Activated CD8-positive, alpha-beta memory T cell treated with anti-CD3 and anti-CD28 coated beads, Interleukin-2, amount 50 U/mL, for 4 hours (primary cell): ENCODE measurements around the gene CCR6.
"Not testable (repeated sequence)": the region's sequence is repeated elsewhere in the genome, so short reads cannot be mapped to it uniquely, and the experiment has no call there.

Source experiments
- DNase-seq: peaks from one replicate; pipeline ENCODE4 v3.0.0-alpha.2; 2020

Gene CCR6

DNA sequence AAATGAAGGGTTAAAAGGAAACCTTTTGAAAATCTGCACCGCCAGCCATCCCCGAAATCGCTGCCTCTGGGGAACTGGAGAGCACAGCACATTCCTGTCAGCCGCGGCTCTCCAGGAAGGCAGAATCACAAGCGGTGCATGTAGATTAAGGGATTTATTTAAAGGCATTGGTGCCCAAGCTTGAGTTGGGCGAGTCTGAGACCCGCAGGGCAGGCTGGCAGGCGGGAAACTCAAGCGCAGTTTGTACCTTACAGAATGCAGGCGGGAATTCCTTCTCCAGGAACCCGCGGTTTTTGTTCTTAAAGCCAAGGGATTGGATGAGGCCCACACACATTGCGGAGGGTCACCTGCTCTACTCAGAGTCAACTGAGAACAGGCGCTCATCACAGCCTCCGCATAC is 24.1 kb downstream of the CCR6 start:
- no peak for DNase-seq

DNA sequence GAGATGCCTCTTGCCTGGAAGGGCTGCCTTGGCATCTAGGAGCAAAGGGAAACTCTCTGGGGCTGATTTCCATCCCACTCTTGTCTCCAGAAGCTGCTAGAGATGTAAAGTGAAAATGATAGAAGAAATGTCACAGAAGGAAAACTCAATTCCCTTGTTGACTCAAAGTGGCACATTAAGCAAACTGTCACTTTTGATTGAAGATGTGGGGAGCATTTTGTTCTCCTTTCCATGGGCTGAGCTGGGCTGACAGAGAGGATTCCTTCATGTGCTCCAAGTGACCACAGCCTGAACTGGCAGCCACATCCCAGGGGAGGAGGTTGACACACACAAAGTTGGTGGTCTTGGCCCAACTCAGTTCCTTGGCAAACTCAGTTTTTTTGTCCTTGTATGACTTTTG is 25.1 kb downstream of the CCR6 start:
- DNase-seq: no peak

DNA sequence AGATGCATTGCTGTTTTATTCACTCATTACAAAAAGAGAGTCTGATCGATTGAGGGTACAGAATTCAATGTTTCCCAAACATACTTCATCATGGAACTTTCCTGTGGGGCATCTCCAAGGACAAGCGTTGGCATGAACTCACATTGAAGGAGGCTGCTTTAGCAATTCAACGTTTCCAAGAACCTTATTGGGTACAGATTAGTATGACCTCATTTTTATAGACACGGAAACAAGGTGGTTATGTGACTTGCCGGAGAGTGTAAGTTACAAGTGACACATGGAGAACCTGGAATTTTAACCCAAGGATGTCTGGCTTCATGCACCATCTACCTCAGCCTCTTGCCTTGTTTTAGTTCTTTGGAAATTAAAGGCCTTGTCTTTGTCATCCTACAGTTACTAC is 26.1 kb downstream of the CCR6 start:
- no peak for DNase-seq

DNA sequence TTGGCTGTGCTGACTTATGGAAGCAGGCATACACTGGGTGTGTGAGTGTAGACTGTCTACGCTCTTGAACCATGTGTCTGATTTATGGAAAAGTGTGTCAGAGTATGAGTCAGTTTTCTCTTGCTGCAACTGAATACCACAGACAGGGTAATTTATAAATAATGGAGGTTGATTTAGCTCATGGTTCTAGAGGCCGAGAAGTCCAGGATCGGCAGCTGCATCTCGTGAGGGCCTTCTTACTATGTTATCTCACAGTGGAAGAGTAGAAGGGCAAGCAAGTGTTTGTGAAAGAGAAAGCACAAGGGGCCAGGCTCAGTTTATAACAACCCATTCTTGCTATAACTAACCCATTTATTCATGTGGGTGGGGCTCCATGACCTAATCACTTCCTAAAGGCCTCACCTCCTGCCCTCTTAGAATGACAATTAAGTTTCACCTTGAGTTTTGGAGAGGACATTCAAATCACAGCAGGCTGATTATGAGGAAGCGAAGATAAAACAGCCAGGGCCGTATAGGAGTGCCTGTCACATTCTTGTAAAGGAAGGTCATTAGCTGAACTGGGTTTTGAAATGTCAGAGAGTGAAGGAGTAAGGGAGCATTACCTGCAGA is 28.1 kb downstream of the CCR6 start:
- no peak for DNase-seq

DNA sequence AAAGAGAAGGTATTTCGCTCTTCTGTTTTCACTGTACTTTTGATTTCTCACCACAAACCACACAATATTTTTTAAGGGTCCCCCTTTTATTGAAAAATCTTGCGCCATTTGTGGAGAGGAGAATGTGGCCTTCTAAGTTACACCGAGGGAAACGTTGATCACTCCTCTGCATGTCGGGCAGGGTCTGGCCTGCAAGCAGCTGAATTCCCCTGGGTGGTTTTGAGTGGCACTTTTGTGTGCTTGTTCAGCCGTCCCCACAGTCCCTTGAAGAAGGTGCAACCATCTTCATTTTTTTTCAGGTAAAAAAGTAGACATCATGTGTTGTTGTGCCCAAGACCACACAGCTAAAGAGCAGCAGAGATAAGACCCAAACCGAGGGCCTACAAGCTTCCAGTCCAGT is 28.8 kb downstream of the CCR6 start:
- no peak for DNase-seq

DNA sequence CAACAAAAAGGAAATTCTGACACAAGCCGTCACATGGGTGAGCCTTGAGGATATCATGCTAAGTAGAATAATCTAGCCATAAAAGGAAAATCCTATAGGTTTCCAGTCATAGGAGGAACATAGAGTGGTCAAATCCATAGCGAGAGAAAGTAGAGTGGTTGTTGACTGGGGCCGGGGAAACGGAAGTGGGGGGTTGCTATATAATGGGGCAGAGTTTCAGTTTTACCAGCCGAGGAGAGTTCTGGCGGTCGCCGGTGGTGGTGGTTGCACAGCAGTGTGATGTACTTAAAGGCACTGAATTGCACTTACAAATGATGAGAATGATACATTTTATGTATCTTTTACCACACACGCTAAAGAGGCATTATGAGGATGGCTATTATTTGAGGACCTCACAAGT is 30.0 kb downstream of the CCR6 start:
- DNase-seq: no peak

DNA sequence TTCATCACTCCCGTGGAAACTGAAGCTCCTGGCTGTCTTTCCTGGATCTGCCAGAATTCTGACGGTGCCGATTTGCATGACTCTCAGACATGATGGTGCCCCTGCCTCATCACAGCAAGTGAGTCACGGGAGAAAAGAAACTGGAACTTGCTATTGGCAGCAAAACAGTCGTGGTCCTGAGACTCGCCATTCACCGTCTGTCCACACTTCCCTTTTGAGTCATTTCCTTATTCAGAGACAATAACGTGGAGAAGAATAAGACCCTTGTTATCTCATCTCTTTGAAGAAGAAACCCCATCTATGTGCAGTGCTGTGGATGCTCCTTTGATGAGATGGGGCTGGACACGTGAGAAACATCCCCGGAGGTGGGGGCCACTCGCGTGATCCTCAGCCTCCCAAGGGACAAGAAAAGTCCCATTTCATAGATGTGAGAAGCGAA is 30.6 kb downstream of the CCR6 start:
- DNase-seq: no peak

DNA sequence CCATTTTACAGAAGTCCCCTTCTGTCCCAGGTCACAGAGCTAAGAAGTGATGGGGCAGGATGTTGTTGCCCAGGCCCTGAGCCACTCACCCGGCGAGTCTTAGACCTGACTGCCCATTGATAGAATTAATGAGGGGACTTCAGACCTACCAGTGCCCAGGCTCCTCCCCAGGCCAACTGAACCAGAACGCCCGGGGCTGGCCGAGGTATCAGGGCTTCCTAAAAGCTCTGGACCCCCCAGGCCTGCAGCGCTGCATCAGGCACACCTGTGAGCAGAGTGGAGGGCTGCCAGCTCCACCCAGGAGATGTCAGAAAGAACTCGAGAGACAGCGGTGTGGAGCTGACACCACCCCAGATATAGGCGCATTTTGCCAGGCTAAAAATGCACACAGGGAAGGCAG is 31.4 kb downstream of the CCR6 start:
- no peak for DNase-seq

DNA sequence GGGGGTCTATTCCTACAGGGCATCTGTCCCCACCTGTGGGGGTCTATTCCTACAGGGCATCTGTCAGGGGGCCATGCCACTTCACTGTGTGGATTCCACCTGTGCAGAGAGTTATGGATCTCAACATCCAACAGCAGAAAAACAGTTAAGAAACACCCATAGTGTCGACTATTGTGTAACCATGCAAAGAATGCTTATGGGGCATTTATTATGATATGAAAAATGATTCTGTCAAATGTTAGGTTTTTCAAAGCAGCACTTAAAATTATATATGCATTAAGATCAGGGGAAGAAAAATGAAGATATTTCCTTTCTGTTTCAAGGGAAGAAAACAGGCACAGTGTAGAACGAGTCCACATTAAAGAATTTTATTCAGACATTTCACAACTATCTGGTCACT is 32.0 kb downstream of the CCR6 start:
- no peak for DNase-seq

DNA sequence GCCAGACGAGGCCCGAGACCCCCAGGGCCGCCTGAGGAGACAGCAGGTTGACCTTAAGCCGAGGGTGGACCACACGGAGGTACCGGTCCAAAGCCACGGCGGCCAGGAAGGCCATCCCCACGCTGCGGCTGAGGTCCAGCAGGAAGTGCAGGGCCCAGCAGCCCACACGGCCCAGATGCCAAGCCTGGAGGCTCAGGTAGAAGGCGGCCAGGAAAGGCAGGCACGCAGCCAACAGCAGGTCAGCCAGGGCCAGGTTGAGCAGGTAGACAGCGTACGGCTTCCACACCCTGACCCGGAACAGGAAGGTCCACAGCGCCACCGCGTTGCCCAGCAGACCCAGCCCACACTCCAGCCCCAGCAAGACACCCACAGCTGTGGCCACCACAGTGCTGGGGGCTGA is 34.5 kb downstream of the CCR6 start:
- no peak for DNase-seq

DNA sequence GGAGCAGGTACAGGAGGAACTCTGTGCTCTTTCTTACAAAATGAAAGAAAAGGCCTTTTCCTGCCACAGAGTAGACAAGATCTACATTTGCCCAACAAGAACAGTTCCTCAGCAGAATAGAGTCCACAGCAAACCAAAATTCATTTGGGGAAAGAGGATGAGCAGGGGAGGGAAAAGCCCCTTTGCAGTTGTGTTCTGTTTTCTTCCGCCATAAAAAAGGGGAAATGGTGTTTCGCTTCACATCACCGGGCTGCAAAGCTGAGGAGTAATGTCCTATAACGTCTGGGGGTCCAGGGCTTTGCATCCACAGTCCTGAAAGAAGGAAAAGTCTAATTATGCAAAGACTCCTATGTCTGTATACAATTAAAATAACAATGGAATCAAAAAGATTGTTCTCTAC is 35.0 kb downstream of the CCR6 start, which contains the start of gene GPR31:
Gene GPR31, minus strand, starts transcription at position 118 of the 400 bp plus-strand sequence. CDS start 149 bp downstream, outside the sequence.
- DNase-seq: no peak

DNA sequence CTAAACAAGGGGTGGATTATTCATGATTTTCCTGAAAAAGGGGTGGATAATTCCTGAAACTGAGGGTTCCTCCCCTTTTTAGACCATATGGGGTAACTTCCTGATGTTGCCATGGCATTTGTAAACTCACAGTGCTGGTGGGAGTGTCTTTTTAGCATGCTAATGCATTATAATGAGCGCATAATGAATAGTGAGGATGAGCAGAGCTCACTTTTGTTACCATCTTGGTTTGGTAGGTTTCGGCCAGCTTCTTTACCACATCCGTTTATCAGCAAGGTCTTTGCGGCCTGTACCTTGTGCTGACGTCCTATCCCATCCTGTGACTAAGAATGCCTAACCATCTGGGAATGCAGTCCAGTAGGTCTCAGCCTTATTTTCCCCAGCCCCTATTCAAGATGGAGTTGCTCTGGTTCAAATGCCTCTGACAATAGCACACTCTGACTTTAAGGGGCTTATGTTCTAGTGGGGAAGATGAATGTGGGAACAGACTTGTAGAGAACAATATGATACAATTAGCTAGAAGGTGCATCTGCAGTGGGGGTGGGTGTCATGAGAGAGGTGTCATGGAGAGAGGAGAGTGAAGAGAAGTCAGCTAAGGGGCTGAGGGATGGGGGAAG is 39.1 kb downstream of the CCR6 start:
- no peak for DNase-seq

DNA sequence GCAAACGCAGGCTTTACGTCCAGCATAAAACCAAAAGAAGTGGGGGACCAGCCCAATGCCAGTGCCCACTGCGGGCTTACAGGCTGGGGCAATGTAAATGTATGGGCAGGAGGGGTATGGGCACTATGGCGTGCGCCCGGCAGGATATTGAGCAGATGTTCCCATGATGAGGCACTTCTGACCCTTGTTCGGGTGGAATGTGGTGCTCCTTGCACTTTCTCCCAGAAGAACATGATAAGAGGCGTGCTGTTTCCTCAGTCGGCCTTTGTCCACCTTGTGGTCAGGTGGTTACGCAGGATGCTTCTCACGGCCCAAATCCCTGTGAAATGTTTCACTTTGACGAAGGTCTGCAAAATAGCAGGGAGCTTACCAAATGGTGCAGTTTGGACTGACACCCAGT is 39.7 kb downstream of the CCR6 start:
- DNase-seq: no peak

DNA sequence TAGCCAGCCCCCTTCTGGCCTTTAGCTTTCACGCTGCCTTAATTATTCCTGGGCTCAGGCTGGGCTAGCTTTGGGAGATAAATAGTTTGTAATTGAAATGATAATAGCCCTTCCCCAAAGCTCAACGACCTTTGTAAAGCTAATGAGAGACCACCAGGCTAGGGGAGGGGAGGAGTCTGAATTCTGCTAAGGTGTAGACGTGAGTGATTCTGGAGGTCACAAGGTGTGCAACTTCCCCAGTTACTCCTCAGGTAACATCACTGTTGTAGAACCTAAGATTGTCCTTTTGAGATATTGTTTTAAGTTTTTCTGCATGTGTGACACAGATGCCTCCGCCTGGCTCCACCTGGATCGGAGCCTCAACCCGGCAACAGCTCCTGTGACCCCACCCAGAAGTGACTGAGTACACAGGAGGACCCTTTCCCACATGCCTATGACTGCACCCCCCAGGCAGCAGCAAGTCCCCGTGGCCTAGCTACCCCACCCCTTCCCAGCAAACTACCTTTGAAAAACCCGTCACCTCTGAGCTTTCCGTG is 40.6 kb downstream of the CCR6 start:
- DNase-seq: no peak

DNA sequence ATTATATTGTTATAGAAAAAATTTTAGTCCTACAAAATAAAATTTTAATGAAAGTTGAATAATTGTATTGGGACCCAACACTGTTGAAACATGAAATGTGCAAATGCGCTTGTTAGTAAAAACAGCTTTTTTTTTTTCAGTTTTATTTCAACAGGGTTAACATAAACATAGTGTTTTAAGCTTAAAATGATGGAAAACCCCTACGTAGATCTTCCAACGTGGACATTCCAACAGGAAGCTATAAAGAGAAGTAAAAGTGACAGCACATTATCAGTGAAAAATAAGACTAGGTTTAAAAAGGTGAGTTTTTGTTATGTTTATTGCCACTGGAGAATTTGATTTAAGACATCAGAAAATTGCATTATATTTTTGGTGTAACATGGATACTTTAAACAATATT is 41.4 kb downstream of the CCR6 start:
- no peak for DNase-seq

DNA sequence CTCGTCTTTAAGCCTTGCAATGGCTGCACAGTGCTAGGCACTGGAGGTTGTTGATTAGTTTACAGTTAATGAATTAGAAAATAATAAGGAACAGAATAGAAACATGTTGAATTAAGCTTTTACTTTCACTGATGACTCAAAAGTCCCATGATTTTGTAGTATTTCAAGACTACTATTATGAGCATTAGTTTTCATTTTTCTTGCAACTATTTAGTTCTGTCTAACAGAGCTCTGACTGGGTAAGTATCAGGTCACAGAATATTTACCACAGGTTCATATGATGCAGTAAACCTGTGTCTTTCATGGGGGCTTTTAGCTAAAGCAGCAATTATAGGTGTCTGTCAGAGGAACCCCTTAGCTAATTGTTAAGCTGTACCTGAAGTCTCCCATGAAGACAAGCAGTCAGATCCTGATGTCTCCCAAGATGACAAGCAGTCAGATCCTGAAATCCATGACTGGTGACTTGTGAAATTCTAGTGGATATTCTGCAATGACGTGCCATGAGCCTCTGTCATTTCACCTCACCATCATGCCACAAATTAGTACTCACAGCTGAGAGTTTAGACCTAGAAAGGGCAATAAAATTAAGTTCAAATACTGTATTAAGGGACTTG is 43.1 kb downstream of the CCR6 start:
- no peak for DNase-seq

DNA sequence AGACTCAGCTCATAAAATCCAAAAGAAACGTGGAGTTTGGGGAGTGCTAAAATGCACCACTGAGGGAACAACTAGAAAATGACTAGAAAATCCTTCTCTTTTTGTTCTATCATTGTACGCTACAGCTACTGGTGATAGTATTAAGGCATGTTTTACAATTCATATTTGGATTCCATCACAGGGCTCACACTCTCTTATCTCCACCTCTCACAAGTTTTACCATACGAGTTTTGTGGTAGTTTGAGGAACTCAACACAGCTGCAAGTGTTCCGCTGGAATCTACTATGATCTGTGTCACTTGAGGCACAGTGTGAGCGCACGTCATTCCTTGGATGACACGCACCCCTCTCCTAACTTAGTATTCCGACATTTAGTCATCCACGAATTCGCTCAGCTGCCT is 44.8 kb downstream of the CCR6 start:
- DNase-seq: not testable (repeated sequence)

DNA sequence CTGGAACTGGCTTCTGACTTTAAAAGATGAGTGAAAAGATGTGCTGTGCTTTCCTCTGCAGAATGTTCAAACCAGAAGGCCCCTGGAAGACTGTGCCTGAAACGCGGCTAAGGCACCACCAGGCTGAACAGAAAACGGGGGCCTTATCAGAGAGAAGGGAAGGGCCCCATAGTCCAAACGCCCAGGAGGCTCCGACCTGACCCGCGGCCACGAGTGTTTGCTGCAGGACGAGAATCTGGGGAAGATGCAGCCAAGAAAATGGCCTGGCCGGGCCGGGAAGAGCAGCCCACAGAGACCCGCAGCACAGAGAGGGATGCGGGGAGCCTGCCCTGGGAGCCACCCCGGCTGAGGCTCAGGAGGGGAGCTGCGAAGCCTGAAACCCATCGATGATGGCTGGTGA is 45.4 kb downstream of the CCR6 start:
- DNase-seq: not testable (repeated sequence)

DNA sequence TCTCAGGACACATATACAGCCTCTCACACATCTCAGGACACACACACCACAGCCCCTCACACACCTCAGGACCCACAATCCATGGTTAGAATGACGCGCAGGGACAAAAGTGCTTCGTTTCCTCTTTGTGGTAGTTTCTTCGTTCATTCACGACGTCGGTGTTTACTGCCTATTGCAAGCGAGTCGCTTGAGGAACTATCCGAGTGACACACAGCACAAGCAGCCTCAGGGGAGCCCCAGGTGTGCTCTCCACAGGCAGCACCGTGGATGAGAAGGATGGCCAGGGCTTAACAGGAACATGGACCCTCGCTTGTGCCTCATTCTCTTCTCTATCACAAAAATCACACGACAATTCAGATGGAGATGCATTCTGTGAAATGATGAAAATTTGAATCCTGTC is 47.0 kb downstream of the CCR6 start:
- DNase-seq: not testable (repeated sequence)

DNA sequence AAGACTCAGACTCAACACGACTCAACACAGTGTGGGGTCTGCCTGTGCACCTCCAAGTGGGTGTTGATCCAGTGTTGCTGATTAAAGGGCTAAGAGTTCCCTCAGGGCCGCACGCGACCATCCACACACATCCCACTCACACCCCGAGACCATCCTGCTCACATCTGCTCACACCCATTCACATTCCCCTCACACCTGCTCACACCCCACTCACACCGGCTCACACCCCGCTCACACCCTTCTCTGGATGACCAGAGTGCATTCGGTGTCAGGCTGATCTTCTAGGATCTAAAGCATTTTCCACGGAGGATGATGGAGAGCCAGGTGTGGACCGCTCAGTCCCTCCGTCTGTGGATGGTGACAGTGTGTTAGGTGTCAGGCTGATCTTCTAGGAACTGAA is 48.4 kb downstream of the CCR6 start:
- DNase-seq: not testable (repeated sequence)

DNA sequence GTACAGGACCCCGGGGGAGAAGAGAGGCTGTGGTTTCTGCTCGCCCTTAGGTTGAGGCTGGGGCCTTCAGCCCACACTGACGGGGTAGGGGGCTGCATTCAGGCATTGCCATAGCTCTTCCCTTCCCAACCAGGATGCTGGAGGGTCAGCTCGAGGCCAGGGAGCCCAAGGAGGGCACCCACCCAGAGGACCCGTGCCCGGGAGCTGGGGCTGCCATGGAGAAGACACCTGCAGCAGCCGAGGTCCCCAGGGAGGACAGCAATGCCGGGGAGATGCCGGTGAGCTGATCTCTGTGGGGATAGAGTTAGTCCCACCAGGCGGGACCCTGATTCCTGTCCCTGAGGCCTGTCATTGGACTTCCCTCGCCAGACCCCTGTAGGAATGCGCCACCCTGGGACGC is 49.1 kb downstream of the CCR6 start:
- DNase-seq: not testable (repeated sequence)

DNA sequence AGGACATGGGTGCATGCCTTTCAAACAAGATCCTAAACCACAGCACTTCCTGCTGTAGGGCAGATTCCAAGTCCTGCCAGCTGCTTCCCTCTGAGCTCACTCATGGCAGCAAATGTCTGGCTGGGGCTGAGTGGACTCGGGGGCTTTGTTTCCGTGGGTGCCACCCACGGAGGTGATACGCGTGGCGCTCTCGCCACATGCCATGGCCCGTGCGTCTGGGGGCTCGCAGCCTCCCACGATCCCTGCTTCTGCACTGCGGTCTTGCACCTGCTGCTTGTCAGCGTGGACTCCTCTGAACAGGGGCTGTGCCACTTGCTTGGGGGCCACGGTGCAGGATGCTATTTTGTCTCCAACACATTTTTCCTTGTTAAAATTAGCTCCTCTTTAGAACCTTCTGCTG is 54.4 kb downstream of the CCR6 start:
- DNase-seq: not testable (repeated sequence)

DNA sequence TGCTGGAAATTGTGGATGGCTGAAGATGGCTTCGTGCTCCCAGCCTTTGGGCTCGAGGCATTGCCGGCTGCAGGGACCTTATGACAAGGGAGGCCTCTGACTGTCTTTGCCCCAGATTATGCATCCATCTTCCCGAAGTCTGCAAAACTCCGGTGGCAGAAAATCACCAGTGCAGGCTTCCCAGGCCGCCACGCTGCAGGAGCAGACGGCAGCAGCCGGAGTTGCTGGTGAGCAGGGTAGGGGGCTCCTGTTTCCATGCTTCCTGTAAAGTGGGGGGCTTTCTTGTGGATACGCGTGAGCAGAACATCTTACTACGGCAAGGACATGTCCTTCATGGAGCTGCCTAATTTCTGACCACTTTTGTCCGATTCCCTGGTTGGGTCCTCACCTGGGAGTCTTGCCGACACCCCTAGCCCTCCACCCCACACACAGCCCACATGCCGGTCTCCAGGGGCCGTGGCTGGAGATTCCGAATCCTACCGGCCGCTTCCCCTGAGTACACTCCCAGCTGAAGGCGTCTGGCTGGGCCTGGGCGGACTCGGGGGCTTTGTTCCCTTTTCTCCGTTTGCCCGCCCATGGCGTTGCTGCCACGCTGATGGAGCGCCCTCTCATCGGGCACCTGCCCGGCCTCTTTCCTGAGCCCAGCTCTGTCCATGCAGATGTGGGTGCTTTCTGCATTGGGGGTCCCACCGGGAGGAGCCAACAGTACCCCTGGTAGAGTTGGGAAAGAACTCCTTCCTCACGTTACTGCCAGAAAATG is 56.2 kb downstream of the CCR6 start:
- DNase-seq: not testable (repeated sequence)

DNA sequence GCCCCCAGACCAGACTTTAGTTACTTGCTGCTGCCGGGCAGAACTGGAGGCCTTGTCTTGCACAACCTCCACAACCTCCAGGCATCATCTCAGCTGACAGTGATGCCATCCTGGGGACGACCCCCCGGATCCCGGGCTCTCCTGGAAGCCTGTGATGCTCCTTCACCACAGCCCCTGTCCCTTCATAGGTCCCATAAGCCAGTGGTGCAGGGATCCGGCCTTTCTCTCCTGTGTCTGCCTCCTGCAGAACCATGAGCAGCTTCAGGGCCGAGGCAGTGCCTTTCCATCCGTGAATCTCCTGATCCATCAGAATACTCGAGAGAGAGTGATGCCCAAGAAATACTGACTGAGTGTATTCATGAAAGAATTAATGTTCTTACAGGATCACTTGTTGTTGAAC is 57.2 kb downstream of the CCR6 start:
- DNase-seq: not testable (repeated sequence)
